Stimulated activated naive B cell treated with anti-CD40 and anti-IgM and Interleukin-4, amounts not matched to agents 10 μg/mL and 1 μg/mL and 100 μg/mL, for 72 hours (primary cell): Measurements from ENCODE around the gene STAG1.

Experiments used
- ATAC-seq, 2 donors: fragments of 150-1000 bp; cut with Tn5 transposase; replicated peaks; 2 replicates each; pipeline ENCODE4 v1.10.0; 2021; ENCODE audit warnings: moderate library complexity in 1 of 2
- DNase-seq: peaks from one replicate; pipeline ENCODE4 v3.0.0; 2021
- H3K27ac Mint-ChIP-seq: one replicate; pipeline ENCODE4 v1.8.0; 2022; ENCODE audit warnings: mild to moderate bottlenecking, mixed read lengths
- H3K27me3 Mint-ChIP-seq, 2 donors: one replicate each; pipeline ENCODE4 v1.8.0; 2022; ENCODE audit warnings: mixed read lengths in 2 of 2
- H3K36me3 Mint-ChIP-seq, 2 donors: one replicate each; pipeline ENCODE4 v1.8.0; 2022; ENCODE audit warnings: mixed read lengths in 2 of 2, mild to moderate bottlenecking in 1 of 2
- H3K4me1 Mint-ChIP-seq, 2 donors: one replicate each; pipeline ENCODE4 v1.8.0; 2022; ENCODE audit warnings: mixed read lengths in 2 of 2, mild to moderate bottlenecking in 1 of 2
- H3K4me3 Mint-ChIP-seq, 2 donors: one replicate each; pipeline ENCODE4 v1.8.0; 2022; ENCODE audit warnings: mild to moderate bottlenecking in 2 of 2, mixed read lengths in 2 of 2, moderate library complexity in 1 of 2
- H3K9me3 Mint-ChIP-seq, 2 donors: one replicate each; pipeline ENCODE4 v1.8.0; 2022; ENCODE audit warnings: mixed read lengths in 2 of 2, mild to moderate bottlenecking in 1 of 2

STAG1 gene

DNA sequence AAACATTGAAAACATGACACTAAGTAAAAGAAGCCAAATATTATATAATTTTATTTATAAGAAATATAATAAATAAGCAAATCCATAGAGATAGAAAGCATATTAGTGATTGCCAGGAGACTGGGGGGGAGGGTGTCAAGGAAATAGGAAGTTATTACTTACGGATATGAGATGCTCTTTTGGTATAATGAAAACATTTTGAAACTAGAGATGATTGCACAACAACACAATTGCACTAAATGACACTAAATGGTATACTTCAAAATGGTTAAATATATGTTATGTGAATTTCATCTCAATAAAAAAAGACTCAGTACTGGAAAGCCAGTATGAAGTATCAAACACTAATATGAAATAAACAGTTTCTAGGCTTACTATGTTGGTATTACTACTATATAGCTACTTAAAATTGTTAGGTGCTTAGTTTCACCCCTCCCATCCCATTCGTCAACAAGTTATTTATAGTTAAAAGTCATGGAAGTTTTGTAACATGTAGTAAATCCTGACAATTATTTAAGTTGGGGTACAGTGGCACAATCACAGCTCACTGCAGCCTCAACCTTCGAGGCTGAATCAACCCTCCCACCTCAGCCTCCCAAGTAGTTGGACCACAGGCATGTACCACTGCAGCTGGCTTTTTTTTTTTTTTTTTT, 43.7 kb downstream of the STAG1 start:
- no peaks in the 10 kb centered on the region for H3K27me3 Mint-ChIP-seq
- peaks cover 0 to 1% of the 10 kb centered on the region in 2 donors for H3K9me3 Mint-ChIP-seq
- ATAC-seq (no peak), DNase-seq (no peak)
- H3K27ac Mint-ChIP-seq, result no peak overlapping the region
- H3K4me1 Mint-ChIP-seq, result peaks cover 17 to 33% of the 10 kb centered on the region in 2 donors
- H3K4me3 Mint-ChIP-seq, result no peak overlapping the region
- H3K36me3 Mint-ChIP-seq, result peaks cover 19 to 39% of the 10 kb centered on the region in 2 donors

DNA sequence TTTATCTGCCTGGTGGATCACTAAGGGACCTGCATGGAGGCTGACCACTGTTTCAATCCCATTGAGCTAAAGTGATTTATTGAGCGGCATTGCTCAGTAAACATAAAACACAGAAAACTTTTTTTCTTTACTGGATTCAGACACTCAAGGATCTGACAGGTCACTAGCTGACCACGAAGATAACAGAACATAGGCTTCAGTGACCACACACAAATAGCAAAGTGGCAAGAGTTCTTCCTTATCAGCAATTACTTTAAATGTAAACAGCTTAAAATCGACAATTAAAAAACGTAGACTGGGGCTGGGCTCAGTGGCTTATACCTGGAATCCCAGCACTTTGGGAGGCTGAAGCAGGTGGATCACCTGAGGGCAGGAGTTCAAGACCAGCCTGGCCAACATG, 48.7 kb downstream of the STAG1 start:
- no peak for ATAC-seq
- H3K9me3 Mint-ChIP-seq, result peaks cover 0 to 3% of the 10 kb centered on the region in 2 donors
- H3K4me3 Mint-ChIP-seq, result no peak overlapping the region
- no peak overlapping the region for H3K27ac Mint-ChIP-seq
- H3K4me1 Mint-ChIP-seq, result peaks cover 25 to 50% of the 10 kb centered on the region in 2 donors
- peaks cover 19 to 46% of the 10 kb centered on the region in 2 donors for H3K36me3 Mint-ChIP-seq
- no peak for DNase-seq
- no peaks in the 10 kb centered on the region for H3K27me3 Mint-ChIP-seq

DNA sequence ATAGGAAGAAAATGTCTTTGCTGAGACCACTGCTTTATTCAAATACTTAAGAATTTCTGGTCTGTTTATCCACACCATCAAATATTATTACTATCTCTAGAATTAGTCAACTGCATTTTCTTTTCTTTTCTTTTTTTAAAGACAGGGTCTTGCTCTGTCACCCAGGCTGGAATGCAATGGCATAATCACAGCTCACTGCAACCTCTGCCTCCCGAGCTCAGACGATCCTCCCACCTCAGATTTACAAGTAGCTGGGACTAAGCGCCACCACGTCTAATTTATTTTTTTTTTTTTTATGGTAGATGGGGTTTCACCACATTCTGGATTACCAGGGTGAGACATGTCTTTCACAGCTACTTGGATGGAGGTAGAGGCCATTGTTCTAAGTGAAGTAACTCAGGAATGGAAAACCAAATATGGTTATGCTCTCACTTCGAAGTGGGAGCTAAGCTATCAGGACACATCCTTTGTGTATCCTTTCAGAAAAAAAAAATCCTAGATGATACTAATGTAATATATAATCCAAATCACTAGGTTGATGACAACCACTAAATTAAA, 52.8 kb downstream of the STAG1 start:
- Mint-ChIP-seq H3K27me3 (no peaks in the 10 kb centered on the region), H3K9me3 (peaks cover 0 to 7% of the 10 kb centered on the region in 2 donors), H3K4me1 (peaks cover 15 to 50% of the 10 kb centered on the region in 2 donors), H3K4me3 (no peak overlapping the region), H3K36me3 (peaks cover 16 to 51% of the 10 kb centered on the region in 2 donors), H3K27ac (no peak overlapping the region)
- ATAC-seq (no peak), DNase-seq (no peak)

DNA sequence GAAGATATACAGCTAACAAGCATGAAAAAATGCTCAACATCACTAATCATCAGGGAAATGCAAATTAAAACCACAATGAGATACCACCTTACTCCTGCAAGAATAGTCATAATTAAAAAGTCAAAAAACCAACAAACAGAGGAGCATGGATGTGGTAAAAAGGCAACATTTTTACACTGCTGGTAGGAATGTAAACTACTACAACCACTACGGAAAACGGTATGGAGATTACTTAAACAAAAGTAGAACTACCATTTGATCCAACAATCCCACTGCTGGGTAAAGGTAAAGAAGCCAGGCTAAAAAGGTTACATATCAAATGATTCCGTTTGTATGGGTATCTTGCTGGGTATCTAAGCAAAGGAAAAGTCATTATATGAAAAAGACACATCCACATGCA, 53.8 kb downstream of the STAG1 start:
- Mint-ChIP-seq H3K36me3 (peaks cover 25 to 58% of the 10 kb centered on the region in 2 donors), H3K27ac (no peak overlapping the region), H3K27me3 (no peaks in the 10 kb centered on the region), H3K4me3 (no peak overlapping the region), H3K4me1 (peaks cover 17 to 46% of the 10 kb centered on the region in 2 donors), H3K9me3 (peaks cover 0 to 7% of the 10 kb centered on the region in 2 donors)
- DNase-seq (no peak), ATAC-seq (no peak)

DNA sequence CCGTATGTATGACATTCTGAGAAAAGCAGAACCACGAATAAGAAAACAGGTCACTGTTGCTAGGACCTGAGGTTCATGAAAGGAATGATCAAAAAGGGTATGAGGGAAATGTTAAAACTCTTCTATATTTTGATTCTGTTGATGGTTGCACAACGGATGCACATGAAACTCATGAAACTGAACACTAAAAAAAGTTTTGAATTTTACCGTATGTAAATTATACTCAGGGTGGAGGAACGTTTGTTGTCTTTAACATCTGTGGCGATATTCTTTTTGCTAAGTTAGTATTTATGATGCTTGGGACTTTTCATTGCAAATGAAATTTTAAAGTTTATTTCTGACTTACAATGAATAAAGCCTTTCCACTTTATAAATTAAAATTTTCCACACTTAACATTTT, 55.4 kb downstream of the STAG1 start:
- Mint-ChIP-seq H3K36me3 (peaks cover 28 to 60% of the 10 kb centered on the region in 2 donors), H3K9me3 (peaks cover 0 to 7% of the 10 kb centered on the region in 2 donors), H3K4me1 (peaks cover 18 to 47% of the 10 kb centered on the region in 2 donors), H3K4me3 (no peak overlapping the region), H3K27me3 (no peaks in the 10 kb centered on the region), H3K27ac (no peak overlapping the region)
- no peak for DNase-seq
- no peak for ATAC-seq

DNA sequence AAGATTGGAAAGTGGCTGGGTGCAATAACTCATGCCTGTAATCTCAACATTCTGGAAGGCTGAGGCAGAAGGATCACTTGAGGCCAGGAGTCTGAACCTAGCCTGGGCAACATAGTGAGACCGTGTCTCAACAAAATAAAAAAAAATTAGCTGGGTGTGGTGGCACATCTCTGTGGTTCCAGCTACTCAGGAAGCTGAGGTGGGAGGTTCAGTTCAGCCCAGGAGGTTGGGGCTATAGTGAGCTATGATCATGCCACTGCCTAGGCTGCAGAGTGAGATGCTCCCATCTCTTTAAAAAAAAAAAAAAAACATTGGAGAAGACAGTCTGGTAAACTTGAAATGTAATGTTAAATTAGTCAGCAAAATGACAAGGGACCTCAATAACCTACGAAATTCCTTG, 57.9 kb downstream of the STAG1 start:
- peaks cover 22 to 51% of the 10 kb centered on the region in 2 donors for H3K36me3 Mint-ChIP-seq
- no peak for DNase-seq
- no peaks in the 10 kb centered on the region for H3K27me3 Mint-ChIP-seq

DNA sequence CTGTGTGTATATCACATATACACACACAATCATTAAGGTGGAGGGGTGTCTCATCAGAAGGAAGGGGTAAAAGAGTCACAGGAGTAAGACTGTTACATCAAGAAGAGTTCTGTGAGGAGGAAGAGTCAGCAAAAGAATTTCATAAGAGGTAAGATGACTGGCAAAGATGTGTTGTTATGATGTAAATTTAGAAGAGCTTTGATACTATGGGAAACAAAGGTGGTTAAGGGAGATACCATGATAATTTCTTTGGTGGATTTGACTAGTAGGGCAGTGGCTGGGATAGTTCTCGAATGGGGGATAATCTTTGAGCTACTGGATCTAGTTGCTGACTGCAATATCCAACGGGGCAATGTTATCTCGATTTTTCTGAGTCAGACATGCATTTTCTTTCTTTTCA, 61.6 kb downstream of the STAG1 start:
- Mint-ChIP-seq H3K27me3 (no peaks in the 10 kb centered on the region), H3K27ac (no peak overlapping the region), H3K9me3 (peaks cover 0 to 2% of the 10 kb centered on the region in 2 donors), H3K4me1 (peaks cover 20 to 44% of the 10 kb centered on the region in 2 donors), H3K36me3 (peaks cover 19 to 29% of the 10 kb centered on the region in 2 donors), H3K4me3 (no peak overlapping the region)
- ATAC-seq, result no peak
- DNase-seq, result no peak

More for the DNA sequence above, 57.9 kb downstream of the STAG1 start:
- Mint-ChIP-seq H3K4me1 (peaks cover 22 to 49% of the 10 kb centered on the region in 2 donors), H3K27ac (no peak overlapping the region), H3K9me3 (peaks cover 0 to 7% of the 10 kb centered on the region in 2 donors), H3K4me3 (no peak overlapping the region)
- no peak for ATAC-seq

DNA sequence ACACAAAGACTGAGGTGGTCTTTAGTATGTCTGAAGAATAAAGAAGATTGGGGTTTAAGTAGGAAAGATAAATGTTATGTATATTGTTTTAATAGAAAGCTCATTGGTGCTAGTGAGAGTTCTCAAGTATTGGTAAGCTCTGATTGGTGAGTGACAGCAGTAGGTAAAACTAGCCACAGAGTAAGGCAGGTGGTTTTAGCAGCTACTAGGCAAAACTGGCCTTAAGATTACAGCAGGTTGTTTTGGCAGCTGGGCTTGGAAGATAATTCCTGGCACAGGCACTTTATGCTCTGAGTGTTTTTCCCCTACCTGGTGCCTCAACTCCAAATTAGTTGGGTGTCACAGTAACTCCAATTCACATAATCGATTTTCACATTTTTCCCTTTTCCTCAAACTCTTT, 66.3 kb downstream of the STAG1 start:
- Mint-ChIP-seq H3K36me3 (peaks cover 6 to 17% of the 10 kb centered on the region in 2 donors), H3K4me1 (peaks cover 16 to 51% of the 10 kb centered on the region in 2 donors), H3K27me3 (no peaks in the 10 kb centered on the region), H3K27ac (no peak overlapping the region), H3K4me3 (no peak overlapping the region), H3K9me3 (peaks cover 4 to 5% of the 10 kb centered on the region in 2 donors)
- ATAC-seq, result no peak
- DNase-seq, result no peak

DNA sequence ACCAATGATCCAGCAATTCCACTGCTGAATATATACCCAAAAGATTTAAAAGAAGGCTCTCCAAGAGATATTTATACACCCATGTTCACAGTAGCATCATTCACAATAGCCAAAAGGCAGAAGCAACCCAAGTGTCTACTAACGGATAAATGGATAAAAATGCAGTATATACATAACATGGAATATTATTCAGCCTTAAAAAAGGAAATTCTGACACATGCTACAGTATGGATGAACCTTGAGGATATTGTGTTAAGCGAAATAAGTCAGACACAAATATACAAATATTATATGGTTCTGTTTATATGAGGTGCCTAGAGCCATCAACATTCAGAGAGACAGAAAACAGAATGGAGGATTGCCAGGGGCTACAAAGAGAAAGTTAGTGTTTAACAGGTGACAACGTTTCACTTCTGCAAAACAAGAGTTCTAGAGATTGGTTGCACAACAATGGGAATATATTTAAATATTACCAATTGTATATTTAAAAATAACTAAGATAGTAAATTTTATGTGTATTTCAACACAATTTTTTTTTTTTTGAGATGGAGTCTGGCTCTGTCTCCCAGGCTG, 69.4 kb downstream of the STAG1 start:
- no peak overlapping the region for H3K27ac Mint-ChIP-seq
- H3K9me3 Mint-ChIP-seq, result peaks cover 4 to 5% of the 10 kb centered on the region in 2 donors
- H3K36me3 Mint-ChIP-seq, result peaks cover 6 to 16% of the 10 kb centered on the region in 2 donors
- peaks cover 6 to 38% of the 10 kb centered on the region in 2 donors for H3K4me1 Mint-ChIP-seq
- H3K27me3 Mint-ChIP-seq, result no peaks in the 10 kb centered on the region
- ATAC-seq (peak; percentile 50 to 60), DNase-seq (no peak)
- no peak overlapping the region for H3K4me3 Mint-ChIP-seq

DNA sequence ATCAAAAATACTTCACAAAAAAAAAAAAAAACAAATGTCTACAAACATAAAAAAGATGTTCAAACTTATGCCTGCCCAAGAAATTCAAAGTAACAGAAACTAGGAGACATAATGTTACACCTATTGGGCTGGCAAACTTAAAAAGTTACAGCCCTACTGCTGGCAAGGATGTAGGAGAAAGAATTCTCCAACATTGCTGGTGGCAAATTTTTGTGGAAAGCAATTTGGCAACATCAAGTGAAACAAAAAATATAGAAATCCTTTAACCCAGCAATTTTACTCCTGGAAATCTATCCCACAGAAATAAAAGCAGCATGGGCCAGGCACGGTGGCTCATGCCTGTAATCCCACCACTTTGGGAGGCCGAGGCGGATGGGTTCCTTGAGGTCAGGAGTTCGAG, 73.2 kb downstream of the STAG1 start:
- Mint-ChIP-seq H3K4me3 (no peak overlapping the region), H3K36me3 (peaks cover 1 to 4% of the 10 kb centered on the region in 2 donors), H3K27ac (no peak overlapping the region), H3K4me1 (peaks cover 10 to 33% of the 10 kb centered on the region in 2 donors), H3K27me3 (no peaks in the 10 kb centered on the region), H3K9me3 (peaks cover 0 to under 1% of the 10 kb centered on the region in 2 donors)
- no peak for DNase-seq
- no peak for ATAC-seq

DNA sequence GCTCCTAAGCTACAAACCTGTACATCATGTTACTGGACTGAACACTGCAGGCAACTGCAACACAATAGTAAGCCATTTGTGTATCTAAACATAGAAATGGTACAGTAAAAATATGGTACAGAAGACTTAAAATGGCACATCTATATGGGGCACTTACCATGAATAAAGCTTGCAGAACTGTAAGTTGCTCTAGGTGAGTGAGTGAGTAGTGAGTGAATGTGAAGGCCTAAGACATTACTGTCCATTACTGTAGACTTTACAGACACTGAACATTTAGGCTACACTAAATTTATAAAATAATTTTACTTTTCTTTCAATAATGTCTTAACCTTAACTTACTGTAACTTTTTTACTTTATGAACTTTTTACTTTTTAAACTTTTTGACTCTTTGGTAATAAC, 76.2 kb downstream of the STAG1 start:
- peaks cover 8 to 9% of the 10 kb centered on the region in 2 donors for H3K36me3 Mint-ChIP-seq
- no peak for DNase-seq
- peaks cover 18 to 47% of the 10 kb centered on the region in 2 donors for H3K4me1 Mint-ChIP-seq
- ATAC-seq, result no peak
- no peaks in the 10 kb centered on the region for H3K9me3 Mint-ChIP-seq
- no peak overlapping the region for H3K4me3 Mint-ChIP-seq
- H3K27ac Mint-ChIP-seq, result no peak overlapping the region
- H3K27me3 Mint-ChIP-seq, result no peaks in the 10 kb centered on the region

DNA sequence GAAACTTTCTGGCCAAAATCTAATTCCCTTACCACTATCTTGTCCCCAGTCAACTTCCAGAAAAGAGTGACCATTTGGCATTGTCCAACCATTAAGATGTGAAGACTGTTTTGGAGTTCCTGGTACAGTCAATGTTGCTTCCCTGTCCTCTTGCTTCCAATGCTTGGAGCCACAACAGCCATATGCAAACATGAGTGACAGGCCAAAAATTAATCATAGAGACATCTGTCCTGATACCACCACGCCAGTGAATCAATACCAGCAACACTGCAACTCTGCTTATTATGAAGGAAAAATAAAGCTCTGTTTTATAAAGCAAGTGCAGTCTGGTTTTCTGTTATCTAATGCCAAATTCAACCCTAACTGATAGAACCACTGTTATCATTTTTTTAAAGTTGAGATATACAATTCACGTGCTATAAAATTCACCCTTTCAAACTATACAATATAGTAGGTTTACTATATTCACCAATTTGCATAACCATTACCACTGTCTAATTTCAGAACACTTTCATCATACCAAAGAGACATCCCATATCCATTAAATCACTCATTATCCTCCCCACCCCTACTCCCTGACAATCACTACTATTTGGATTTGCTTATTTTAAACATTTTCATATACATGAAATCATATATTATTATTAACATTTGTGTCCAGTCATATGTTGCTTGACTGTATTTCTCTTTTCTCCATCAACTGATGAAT, 76.9 kb downstream of the STAG1 start:
- Mint-ChIP-seq H3K4me3 (no peak overlapping the region), H3K4me1 (peaks cover 18 to 46% of the 10 kb centered on the region in 2 donors), H3K9me3 (no peaks in the 10 kb centered on the region)

DNA sequence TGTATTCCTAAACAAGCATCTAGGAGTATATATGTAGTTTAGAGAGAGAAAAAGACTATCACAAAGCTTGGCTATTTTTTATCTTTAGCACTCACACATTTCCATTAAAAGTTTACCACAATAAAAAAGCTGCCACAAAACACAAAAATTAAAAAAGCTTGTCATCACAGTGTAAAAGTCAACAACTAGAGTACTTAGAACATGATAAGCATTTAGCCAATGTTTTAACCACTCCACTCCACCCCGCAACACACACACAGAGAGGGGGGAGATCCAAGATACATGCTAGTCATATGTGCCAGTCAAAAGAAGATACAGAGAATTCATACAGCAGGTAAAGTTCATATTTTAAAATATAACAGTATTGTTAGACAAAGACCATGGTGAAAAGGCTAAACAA, 79.7 kb downstream of the STAG1 start:
- ATAC-seq (no peak), DNase-seq (no peak)
- Mint-ChIP-seq H3K27ac (no peak overlapping the region), H3K9me3 (peaks cover 0 to 1% of the 10 kb centered on the region in 2 donors), H3K36me3 (peaks cover 15% of the 10 kb centered on the region in 2 donors), H3K4me1 (peaks cover 18 to 41% of the 10 kb centered on the region in 2 donors), H3K4me3 (no peak overlapping the region), H3K27me3 (no peaks in the 10 kb centered on the region)

More for the DNA sequence above, 76.9 kb downstream of the STAG1 start:
- no peak for ATAC-seq
- Mint-ChIP-seq H3K27me3 (no peaks in the 10 kb centered on the region), H3K27ac (no peak overlapping the region), H3K36me3 (peaks cover 9% of the 10 kb centered on the region in 2 donors)
- no peak for DNase-seq

DNA sequence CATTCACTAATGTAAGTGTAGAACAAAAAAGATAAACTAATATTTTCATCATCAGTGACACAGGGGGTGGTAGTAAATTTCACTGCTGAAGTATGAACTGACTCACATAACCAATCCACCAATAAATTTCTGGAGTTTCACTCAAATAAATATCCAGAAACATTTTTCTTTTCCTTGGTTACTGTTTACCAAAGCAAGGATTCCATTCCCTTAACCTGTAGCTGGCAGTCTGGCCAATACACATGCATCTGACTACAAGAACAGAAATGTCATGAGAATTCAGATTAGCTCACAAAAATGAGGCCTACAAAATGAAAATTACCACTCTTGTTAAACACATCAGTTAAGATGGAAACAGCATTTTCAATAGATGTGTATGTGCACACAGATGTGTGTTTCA, 80.3 kb downstream of the STAG1 start:
- Mint-ChIP-seq H3K9me3 (peaks cover 0 to 1% of the 10 kb centered on the region in 2 donors), H3K27ac (no peak overlapping the region), H3K4me1 (peaks cover 21 to 46% of the 10 kb centered on the region in 2 donors), H3K4me3 (no peak overlapping the region), H3K36me3 (peaks cover 15 to 20% of the 10 kb centered on the region in 2 donors), H3K27me3 (no peaks in the 10 kb centered on the region)
- ATAC-seq (no peak), DNase-seq (no peak)
